Mammary epithelial cell (primary cell): Measurements from ENCODE around the gene PTCH1.

ENCODE experiments used
- EZH2 ChIP-seq: IDR thresholded peaks from 2 replicates; pipeline ENCODE4 v1.6.1; 2012; ENCODE audit warnings: low read length, inconsistent platforms, borderline replicate concordance
- TF ChIP-seq, protein P1 (sequence below), 2 donors: IDR thresholded peaks in 1 of 2; conservative IDR thresholded peaks in 1 of 2; 2 replicates each; pipeline ENCODE4 v1.5.1; 2011 to 2012; ENCODE audit warnings: inconsistent platforms in 2 of 2, low read length in 2 of 2, mild to moderate bottlenecking in 2 of 2, control low read depth in 1 of 2, low read depth in 1 of 2; ENCODE audit not compliant: insufficient read depth in 1 of 2; ENCODE audit errors: extremely low read depth in 1 of 2

DNA sequence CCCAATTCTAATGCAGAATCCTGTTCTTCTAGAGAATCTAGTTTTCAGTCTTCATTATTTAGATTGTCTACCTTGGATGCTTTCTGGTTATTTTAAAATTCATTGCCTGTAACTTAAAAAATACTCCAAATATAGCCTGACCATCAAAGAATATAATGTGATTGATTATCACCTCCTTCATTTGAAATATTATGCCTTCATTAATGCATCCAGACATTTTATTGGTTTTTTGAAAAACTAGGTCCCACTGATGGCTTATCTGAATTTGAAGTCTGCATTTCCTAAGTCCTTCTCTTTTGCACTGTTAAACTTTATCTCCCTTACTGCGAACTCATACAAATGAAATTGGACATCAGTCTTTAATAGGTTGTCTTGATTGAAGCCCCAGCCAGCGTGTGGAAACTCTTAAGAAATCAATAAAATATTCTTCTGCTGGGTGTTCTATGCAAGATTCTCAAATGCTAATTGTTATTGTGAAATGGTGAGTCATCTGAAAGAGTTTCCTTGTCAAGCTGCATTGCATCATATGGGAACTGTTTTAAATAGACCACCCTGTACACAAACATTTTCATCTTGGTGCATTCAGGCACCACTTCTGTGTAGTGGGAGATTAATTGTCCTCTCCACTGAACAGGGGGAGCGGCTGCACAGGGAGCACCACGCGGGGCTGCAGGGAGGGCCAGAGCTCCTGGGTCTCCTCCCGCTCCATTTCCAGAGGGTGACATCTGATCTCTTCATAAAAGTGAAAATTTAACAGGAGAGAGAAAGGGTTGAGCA, 106.9 kb downstream of the PTCH1 start:
- TF ChIP-seq, protein P1, sequence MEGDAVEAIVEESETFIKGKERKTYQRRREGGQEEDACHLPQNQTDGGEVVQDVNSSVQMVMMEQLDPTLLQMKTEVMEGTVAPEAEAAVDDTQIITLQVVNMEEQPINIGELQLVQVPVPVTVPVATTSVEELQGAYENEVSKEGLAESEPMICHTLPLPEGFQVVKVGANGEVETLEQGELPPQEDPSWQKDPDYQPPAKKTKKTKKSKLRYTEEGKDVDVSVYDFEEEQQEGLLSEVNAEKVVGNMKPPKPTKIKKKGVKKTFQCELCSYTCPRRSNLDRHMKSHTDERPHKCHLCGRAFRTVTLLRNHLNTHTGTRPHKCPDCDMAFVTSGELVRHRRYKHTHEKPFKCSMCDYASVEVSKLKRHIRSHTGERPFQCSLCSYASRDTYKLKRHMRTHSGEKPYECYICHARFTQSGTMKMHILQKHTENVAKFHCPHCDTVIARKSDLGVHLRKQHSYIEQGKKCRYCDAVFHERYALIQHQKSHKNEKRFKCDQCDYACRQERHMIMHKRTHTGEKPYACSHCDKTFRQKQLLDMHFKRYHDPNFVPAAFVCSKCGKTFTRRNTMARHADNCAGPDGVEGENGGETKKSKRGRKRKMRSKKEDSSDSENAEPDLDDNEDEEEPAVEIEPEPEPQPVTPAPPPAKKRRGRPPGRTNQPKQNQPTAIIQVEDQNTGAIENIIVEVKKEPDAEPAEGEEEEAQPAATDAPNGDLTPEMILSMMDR (conservative IDR thresholded peaks at IDR 0.05 in 1 of 2, IDR thresholded peaks at IDR 0.05 in 1 of 2; ENCODE audit: extremely low read depth in 1 of 2, insufficient read depth in 1 of 2, low read depth in 1 of 2, low read length in 2 of 2) = no peak
- no peak for TF ChIP-seq EZH2
